Measurements from ENCODE around the gene APOL6.

APOL6 gene

DNA sequence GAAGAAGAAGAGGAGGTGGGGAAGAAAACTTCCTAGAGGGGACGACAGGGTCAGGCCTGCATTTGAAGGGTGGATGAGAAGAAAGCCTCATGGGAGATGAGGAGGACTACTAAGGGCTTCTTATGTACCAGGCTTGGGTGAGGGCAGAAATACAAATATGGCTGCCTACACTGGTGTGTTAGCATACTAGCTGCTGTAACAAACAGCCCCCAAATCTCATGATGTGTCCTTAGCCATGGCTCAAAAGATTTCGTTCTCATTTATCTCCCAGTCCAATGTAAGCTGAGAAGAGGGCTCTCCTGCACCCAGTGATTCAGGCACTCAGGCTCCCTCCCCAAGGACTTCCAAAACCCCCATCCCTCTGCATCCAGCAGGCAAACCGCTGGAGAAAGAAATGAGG is 19.5 kb upstream of the APOL6 start:
- DNase-seq: no peak
- Histone ChIP-seq H3K4me3 (ENCODE audit: low read length) (no peak overlapping the region), H3K4me1 (ENCODE audit: low read length) (peaks cover 8% of the 10 kb centered on the region), H3K27me3 (replicated peaks; ENCODE audit: insufficient read depth, low read length) (no peaks in the 10 kb centered on the region), H3K9ac (ENCODE audit: low read length) (no peak overlapping the region), H2AFZ (ENCODE audit: low read length) (no peak overlapping the region), H3K9me3 (replicated peaks; ENCODE audit: insufficient read depth, low read length) (no peaks in the 10 kb centered on the region), H4K20me1 (ENCODE audit: insufficient read depth, low read length) (no peaks in the 10 kb centered on the region), H3K27ac (ENCODE audit: low read length) (no peak overlapping the region), H3K9me2 (replicated peaks; ENCODE audit: insufficient read depth, low read length) (no peaks in the 10 kb centered on the region), H3F3A (ENCODE audit: insufficient read depth, low read length) (peaks cover 17% of the 10 kb centered on the region), H3K36me3 (replicated peaks; ENCODE audit: insufficient read depth, low read length) (no peaks in the 10 kb centered on the region), H3K4me2 (ENCODE audit: low read depth, low read length) (no peak overlapping the region), H3K79me2 (ENCODE audit: low read length) (no peaks in the 10 kb centered on the region)
- TF ChIP-seq, protein P1, sequence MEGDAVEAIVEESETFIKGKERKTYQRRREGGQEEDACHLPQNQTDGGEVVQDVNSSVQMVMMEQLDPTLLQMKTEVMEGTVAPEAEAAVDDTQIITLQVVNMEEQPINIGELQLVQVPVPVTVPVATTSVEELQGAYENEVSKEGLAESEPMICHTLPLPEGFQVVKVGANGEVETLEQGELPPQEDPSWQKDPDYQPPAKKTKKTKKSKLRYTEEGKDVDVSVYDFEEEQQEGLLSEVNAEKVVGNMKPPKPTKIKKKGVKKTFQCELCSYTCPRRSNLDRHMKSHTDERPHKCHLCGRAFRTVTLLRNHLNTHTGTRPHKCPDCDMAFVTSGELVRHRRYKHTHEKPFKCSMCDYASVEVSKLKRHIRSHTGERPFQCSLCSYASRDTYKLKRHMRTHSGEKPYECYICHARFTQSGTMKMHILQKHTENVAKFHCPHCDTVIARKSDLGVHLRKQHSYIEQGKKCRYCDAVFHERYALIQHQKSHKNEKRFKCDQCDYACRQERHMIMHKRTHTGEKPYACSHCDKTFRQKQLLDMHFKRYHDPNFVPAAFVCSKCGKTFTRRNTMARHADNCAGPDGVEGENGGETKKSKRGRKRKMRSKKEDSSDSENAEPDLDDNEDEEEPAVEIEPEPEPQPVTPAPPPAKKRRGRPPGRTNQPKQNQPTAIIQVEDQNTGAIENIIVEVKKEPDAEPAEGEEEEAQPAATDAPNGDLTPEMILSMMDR (IDR thresholded peaks at IDR 0.05; ENCODE audit: low read length): no peak
- TF ChIP-seq EZH2 (optimal IDR thresholded peaks at IDR 0.05; ENCODE audit: low read depth, low read length): no peak
- TF ChIP-seq EZH2phosphoT487 (IDR thresholded peaks at IDR 0.05; ENCODE audit: low read length): no peak

DNA sequence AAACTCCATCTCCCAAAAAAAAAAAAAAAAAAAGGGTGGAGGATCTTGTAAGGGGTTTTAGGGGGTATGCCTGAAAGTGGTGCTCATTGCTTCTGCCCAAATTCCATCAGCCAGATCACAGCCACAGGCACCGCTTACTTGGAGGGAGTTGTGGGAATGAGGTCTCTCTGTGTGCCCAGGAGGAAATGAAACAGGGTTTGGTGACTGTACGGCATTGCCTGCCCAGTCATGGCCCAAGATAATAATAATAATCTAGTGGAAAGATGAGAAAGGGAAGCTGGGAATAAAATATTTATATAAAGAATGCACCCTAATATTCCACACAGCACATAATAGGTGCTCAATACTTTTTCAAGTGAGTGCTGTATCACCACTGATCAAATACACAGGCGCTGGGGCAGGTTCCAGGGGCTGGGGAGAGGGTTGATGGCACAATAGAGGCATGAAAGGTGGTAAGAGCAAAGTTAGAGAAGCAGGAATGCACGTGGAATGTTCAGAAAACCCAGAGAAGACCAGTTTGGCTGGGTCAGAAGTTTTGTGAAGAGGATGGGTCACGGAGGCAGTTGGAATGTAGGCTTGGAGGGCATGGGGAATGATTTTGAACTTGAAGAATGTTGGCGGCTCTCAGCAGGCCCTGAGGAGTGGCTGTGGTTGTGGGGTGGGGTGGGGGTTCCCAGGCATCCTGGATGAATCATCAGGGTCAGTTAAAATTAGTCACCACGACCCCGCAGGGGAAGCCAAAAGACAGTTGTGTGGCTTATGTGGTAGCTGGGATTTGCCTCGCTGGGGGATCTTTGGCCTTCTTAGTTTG is 18.6 kb upstream of the APOL6 start:
- peaks cover 17% of the 10 kb centered on the region for H3F3A ChIP-seq (ENCODE audit: insufficient read depth, low read length)
- no peaks in the 10 kb centered on the region for H3K36me3 ChIP-seq (replicated peaks; ENCODE audit: insufficient read depth, low read length)
- no peak overlapping the region for H3K27ac ChIP-seq (ENCODE audit: low read length)
- H4K20me1 ChIP-seq (ENCODE audit: insufficient read depth, low read length): no peaks in the 10 kb centered on the region
- no peaks in the 10 kb centered on the region for H3K79me2 ChIP-seq (ENCODE audit: low read length)
- peaks cover 8% of the 10 kb centered on the region for H3K4me1 ChIP-seq (ENCODE audit: low read length)
- no peak overlapping the region for H3K4me3 ChIP-seq (ENCODE audit: low read length)
- TF ChIP-seq EZH2phosphoT487 (IDR thresholded peaks at IDR 0.05; ENCODE audit: low read length) (no peak), EZH2 (optimal IDR thresholded peaks at IDR 0.05; ENCODE audit: low read depth, low read length) (no peak)
- no peaks in the 10 kb centered on the region for H3K27me3 ChIP-seq (replicated peaks; ENCODE audit: insufficient read depth, low read length)
- no peaks in the 10 kb centered on the region for H3K9me3 ChIP-seq (replicated peaks; ENCODE audit: insufficient read depth, low read length)
- peak; percentile 31 for DNase-seq
- H2AFZ ChIP-seq (ENCODE audit: low read length): 0 out of 2 replicates have a peak overlapping the region, but pooled peaks have one; percentile 22
- H3K9ac ChIP-seq (ENCODE audit: low read length): no peak overlapping the region
- no peaks in the 10 kb centered on the region for H3K9me2 ChIP-seq (replicated peaks; ENCODE audit: insufficient read depth, low read length)
- H3K4me2 ChIP-seq (ENCODE audit: low read depth, low read length): no peak overlapping the region

DNA sequence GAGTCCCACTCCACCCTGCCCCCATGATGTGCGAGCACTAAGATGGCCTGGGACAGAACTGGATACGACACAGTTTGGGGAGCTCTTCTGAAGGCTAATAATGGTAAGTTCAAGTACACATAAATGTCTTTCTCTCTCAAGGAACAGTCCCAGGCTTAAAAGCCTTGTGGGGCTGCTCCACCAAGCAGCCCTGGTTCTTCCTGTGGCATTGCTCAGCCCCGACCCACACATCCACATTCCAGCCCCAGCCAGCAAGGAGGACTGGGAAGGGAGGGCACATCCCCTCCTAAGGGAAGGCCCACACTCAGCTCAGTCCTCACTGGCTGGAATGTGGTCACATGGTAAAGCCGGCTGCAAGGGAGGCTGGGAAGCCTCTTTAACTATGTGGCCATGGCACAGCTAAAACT is 17.9 kb upstream of the APOL6 start:
- no peaks in the 10 kb centered on the region for H4K20me1 ChIP-seq (ENCODE audit: insufficient read depth, low read length)
- no peak for TF ChIP-seq EZH2phosphoT487 (IDR thresholded peaks at IDR 0.05; ENCODE audit: low read length)
- TF ChIP-seq, protein P1 (IDR thresholded peaks at IDR 0.05; ENCODE audit: low read length): no peak
- no peak for TF ChIP-seq EZH2 (optimal IDR thresholded peaks at IDR 0.05; ENCODE audit: low read depth, low read length)
- no peaks in the 10 kb centered on the region for H3K9me2 ChIP-seq (replicated peaks; ENCODE audit: insufficient read depth, low read length)
- H3K79me2 ChIP-seq (ENCODE audit: low read length): no peaks in the 10 kb centered on the region
- H2AFZ ChIP-seq (ENCODE audit: low read length): no peak overlapping the region
- H3K4me3 ChIP-seq (ENCODE audit: low read length): no peak overlapping the region
- no peak overlapping the region for H3K4me2 ChIP-seq (ENCODE audit: low read depth, low read length)
- no peak overlapping the region for H3K9ac ChIP-seq (ENCODE audit: low read length)
- H3K27ac ChIP-seq (ENCODE audit: low read length): no peak overlapping the region
- H3K4me1 ChIP-seq (ENCODE audit: low read length): peaks cover 8% of the 10 kb centered on the region
- H3K27me3 ChIP-seq (replicated peaks; ENCODE audit: insufficient read depth, low read length): no peaks in the 10 kb centered on the region
- H3K36me3 ChIP-seq (replicated peaks; ENCODE audit: insufficient read depth, low read length): no peaks in the 10 kb centered on the region
- H3K9me3 ChIP-seq (replicated peaks; ENCODE audit: insufficient read depth, low read length): no peaks in the 10 kb centered on the region
- no peak for DNase-seq
- H3F3A ChIP-seq (ENCODE audit: insufficient read depth, low read length): peaks cover 17% of the 10 kb centered on the region

DNA sequence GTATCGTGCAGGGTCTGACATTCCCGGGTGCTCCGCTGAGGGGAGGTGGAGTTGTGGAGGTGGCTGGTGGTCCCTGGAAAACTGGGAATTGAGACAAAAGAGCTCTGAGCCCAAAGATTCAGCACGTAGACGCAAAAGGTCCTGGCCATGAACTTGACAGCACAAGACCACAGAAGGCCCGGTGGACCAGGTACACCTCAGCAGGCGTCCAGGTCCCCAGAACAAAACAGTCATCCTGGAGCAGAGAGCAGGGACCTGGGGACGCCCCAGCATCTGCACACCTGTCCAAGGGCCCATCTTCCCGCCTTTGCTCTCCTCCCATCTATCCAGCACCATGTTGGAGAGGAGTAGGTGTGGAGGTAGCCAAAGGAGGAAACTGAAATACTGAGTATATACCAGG is 17.4 kb upstream of the APOL6 start:
- Histone ChIP-seq H3K9me3 (replicated peaks; ENCODE audit: insufficient read depth, low read length) (no peaks in the 10 kb centered on the region), H3K79me2 (ENCODE audit: low read length) (no peaks in the 10 kb centered on the region), H3K4me1 (ENCODE audit: low read length) (peaks cover 8% of the 10 kb centered on the region), H3K27me3 (replicated peaks; ENCODE audit: insufficient read depth, low read length) (no peaks in the 10 kb centered on the region), H3K36me3 (replicated peaks; ENCODE audit: insufficient read depth, low read length) (no peaks in the 10 kb centered on the region), H3F3A (ENCODE audit: insufficient read depth, low read length) (peaks cover 17% of the 10 kb centered on the region), H3K9me2 (replicated peaks; ENCODE audit: insufficient read depth, low read length) (no peaks in the 10 kb centered on the region), H2AFZ (ENCODE audit: low read length) (no peak overlapping the region), H3K4me3 (ENCODE audit: low read length) (no peak overlapping the region), H3K27ac (ENCODE audit: low read length) (no peak overlapping the region), H3K4me2 (ENCODE audit: low read depth, low read length) (no peak overlapping the region), H4K20me1 (ENCODE audit: insufficient read depth, low read length) (no peaks in the 10 kb centered on the region), H3K9ac (ENCODE audit: low read length) (no peak overlapping the region)
- no peak for TF ChIP-seq EZH2phosphoT487 (IDR thresholded peaks at IDR 0.05; ENCODE audit: low read length)
- TF ChIP-seq, protein P1 (IDR thresholded peaks at IDR 0.05; ENCODE audit: low read length): no peak
- no peak for TF ChIP-seq EZH2 (optimal IDR thresholded peaks at IDR 0.05; ENCODE audit: low read depth, low read length)
- DNase-seq: no peak
